WTC11 (cell line): ENCODE data around the gene HLA-G. TPM values are rescaled to one million over a fixed set of nuclear protein-coding genes. Genes with fewer than 3 reads are reported as not detected.

Experiments
- ATAC-seq: fragments of 200-7000 bp; cut with Tn5 transposase; 2 replicates; pipeline ENCODE4 v1.10.0; 2021; ENCODE audit warnings: mild to moderate bottlenecking, moderate library complexity
- CTCF ChIA-PET: fragments of 300-600 bp; sonication (Branson Sonifier 250); formaldehyde crosslinking; loops from one replicate; lab custom pipeline; 2021; ENCODE audit warnings: antibody characterized with exemption; lab: Charles Lee
- POLR2A ChIA-PET: fragments of 350-600 bp; sonication (Branson Sonifier 250); formaldehyde crosslinking; loops from one replicate; lab custom pipeline; 2021; ENCODE audit warnings: antibody characterized with exemption; lab: Charles Lee
- DNase-seq: peaks from one replicate; pipeline ENCODE4 v3.0.0; 2021; ENCODE audit warnings: low spot score
- H3K27ac Mint-ChIP-seq: 2 replicates; pipeline ENCODE4 v1.8.0; 2021; ENCODE audit warnings: mixed read lengths
- H3K27me3 Mint-ChIP-seq: 2 replicates; pipeline ENCODE4 v1.8.0; 2021; ENCODE audit warnings: low read depth, mild to moderate bottlenecking, moderate library complexity, mixed read lengths
- H3K36me3 Mint-ChIP-seq: 2 replicates; pipeline ENCODE4 v1.8.0; 2021; ENCODE audit warnings: mixed read lengths
- H3K4me1 Mint-ChIP-seq: 2 replicates; pipeline ENCODE4 v1.8.0; 2022; ENCODE audit warnings: mixed read lengths
- H3K4me3 Mint-ChIP-seq: 2 replicates; pipeline ENCODE4 v1.8.0; 2021; ENCODE audit warnings: mild to moderate bottlenecking, moderate library complexity, mixed read lengths
- H3K9me3 Mint-ChIP-seq: 2 replicates; pipeline ENCODE4 v1.8.0; 2021; ENCODE audit warnings: mixed read lengths
- CBFB ChIP-seq: sonication (generic); formaldehyde crosslinking; IDR thresholded peaks from 2 replicates; pipeline ENCODE4 v1.8.1; 2022; ENCODE audit warnings: mild to moderate bottlenecking, low read depth, missing genetic modification reagents
- GABPB1 ChIP-seq: sonication (generic); formaldehyde crosslinking; IDR thresholded peaks from 2 replicates; pipeline ENCODE4 v1.8.1; 2023; ENCODE audit warnings: mild to moderate bottlenecking, missing genetic modification reagents
- GRHL2 ChIP-seq: fragments of 250-450 bp; sonication (Bioruptor Pico); IDR thresholded peaks from 2 replicates; pipeline ENCODE4 v1.8.0; 2022; ENCODE audit warnings: mild to moderate bottlenecking, moderate library complexity; ENCODE audit not compliant: insufficient replicate concordance, severe bottlenecking
- NR2C2 ChIP-seq: sonication (generic); formaldehyde crosslinking; IDR thresholded peaks from 2 replicates; pipeline ENCODE4 v1.8.0; 2022; ENCODE audit warnings: mild to moderate bottlenecking, missing genetic modification reagents
- RELA ChIP-seq: sonication (generic); formaldehyde crosslinking; IDR thresholded peaks from 2 replicates; pipeline ENCODE4 v1.8.1; 2022; ENCODE audit warnings: missing genetic modification reagents, mild to moderate bottlenecking, borderline replicate concordance
- SP1 ChIP-seq: sonication (generic); formaldehyde crosslinking; conservative IDR thresholded peaks from 2 replicates; pipeline ENCODE4 v1.8.1; 2022; ENCODE audit warnings: missing genetic modification reagents
- TCF7 ChIP-seq: sonication (generic); formaldehyde crosslinking; IDR thresholded peaks from 2 replicates; pipeline ENCODE4 v1.8.0; 2022; ENCODE audit warnings: mild to moderate bottlenecking, low read depth, missing genetic modification reagents, moderate library complexity
- TEAD4 ChIP-seq: sonication (generic); formaldehyde crosslinking; IDR thresholded peaks from 2 replicates; pipeline ENCODE4 v1.8.0; 2022; ENCODE audit warnings: mild to moderate bottlenecking, missing genetic modification reagents
- ZBTB21 ChIP-seq: sonication (generic); formaldehyde crosslinking; IDR thresholded peaks from 2 replicates; pipeline ENCODE4 v1.8.1; 2023; ENCODE audit warnings: mild to moderate bottlenecking, missing genetic modification reagents, borderline replicate concordance
- ZMAT4 ChIP-seq: fragments of 250-450 bp; sonication (Bioruptor Pico); IDR thresholded peaks from 2 replicates; pipeline ENCODE4 v1.9.0; 2021; ENCODE audit warnings: mild to moderate bottlenecking
- ZNF121 ChIP-seq: sonication (generic); formaldehyde crosslinking; IDR thresholded peaks from 2 replicates; pipeline ENCODE4 v1.8.0; 2023; ENCODE audit warnings: missing genetic modification reagents
- ZNF138 ChIP-seq: sonication (generic); formaldehyde crosslinking; conservative IDR thresholded peaks from 2 replicates; pipeline ENCODE4 v1.8.1; 2022; ENCODE audit warnings: mild to moderate bottlenecking, moderate library complexity, missing genetic modification reagents
- ZSCAN18 ChIP-seq: fragments of 250-450 bp; sonication (Bioruptor Pico); IDR thresholded peaks from 2 replicates; pipeline ENCODE4 v2.1.2; 2022; ENCODE audit warnings: mild to moderate bottlenecking, moderate library complexity
- total RNA-seq: library from RNA; stranded (reverse); gene quantifications from 3 replicates; pipeline ENCODE4 v1.2.3, GENCODE V29; 2021
- TF ChIP-seq, protein P1 (sequence below): sonication (generic); formaldehyde crosslinking; IDR thresholded peaks from 2 replicates; pipeline ENCODE4 v1.8.0; 2022; ENCODE audit warnings: mild to moderate bottlenecking, missing genetic modification reagents
- TF ChIP-seq, protein P2 (sequence below): sonication (generic); formaldehyde crosslinking; IDR thresholded peaks from 2 replicates; pipeline ENCODE4 v1.8.1; 2022; ENCODE audit warnings: low read depth, missing genetic modification reagents, borderline replicate concordance
- TF ChIP-seq, protein P3 (sequence below): sonication (generic); formaldehyde crosslinking; IDR thresholded peaks from 2 replicates; pipeline ENCODE4 v1.8.1; 2022; ENCODE audit warnings: low read depth, mild to moderate bottlenecking, moderate library complexity, missing genetic modification reagents, borderline replicate concordance
- TF ChIP-seq, protein P4 (sequence below): sonication (generic); formaldehyde crosslinking; IDR thresholded peaks from 2 replicates; pipeline ENCODE4 v1.8.1; 2023; ENCODE audit warnings: mild to moderate bottlenecking, moderate library complexity, missing genetic modification reagents
- TF ChIP-seq, protein P5 (sequence below): sonication (generic); formaldehyde crosslinking; IDR thresholded peaks from 2 replicates; pipeline ENCODE4 v1.8.1; 2023; ENCODE audit warnings: mild to moderate bottlenecking, missing genetic modification reagents, borderline replicate concordance

The HLA-G gene
- total RNA-seq, 1 experiment from 2014 or later = 1.7 TPM

DNA sequence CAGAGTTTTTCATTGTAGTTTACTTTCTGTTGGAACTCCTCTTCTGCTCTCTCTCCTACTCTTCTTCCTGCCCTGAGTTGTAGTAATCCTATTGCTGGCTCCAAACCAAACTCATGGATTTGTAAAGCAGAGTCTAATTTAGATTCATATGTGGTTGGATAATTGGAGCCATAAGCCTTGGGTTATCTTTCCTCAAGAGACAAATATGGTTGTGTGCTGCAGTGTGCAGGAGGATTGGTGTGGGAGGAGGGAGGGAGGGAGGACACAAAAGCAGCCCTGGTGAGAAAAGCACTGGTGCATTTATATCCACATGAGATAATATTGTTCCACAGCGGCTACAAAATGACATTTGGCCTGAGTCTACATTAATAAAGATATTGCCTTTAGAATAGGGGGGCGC lies 4.2 kb downstream of the HLA-G start:
- peaks cover 79% of the 10 kb centered on the region for H3K27me3 Mint-ChIP-seq
- ATAC-seq (no peak), DNase-seq (no peak)
- ChIA-PET CTCF (interaction anchor here (1.0 to 1.6 kb wide), 2 partner anchors 94 to 182 kb away, joined by 3 to 4 read pairs; no protein-coding TSS in a partner anchor), POLR2A (no interaction called here)
- H3K4me3 Mint-ChIP-seq = no peak overlapping the region
- 0 out of 2 replicates have a peak, but pooled peaks cover 3% of the 10 kb centered on the region for H3K9me3 Mint-ChIP-seq
- no peaks in the 10 kb centered on the region; the same call in 1 of the 2 replicates for H3K36me3 Mint-ChIP-seq
- H3K4me1 Mint-ChIP-seq = peaks cover 5% of the 10 kb centered on the region
- H3K27ac Mint-ChIP-seq = no peak overlapping the region
- no peak for TF ChIP-seq NR2C2
- no peak for TF ChIP-seq ZSCAN18
- TF ChIP-seq GRHL2 (CRISPR knock-in tag) = no peak
- TF ChIP-seq, protein P1, sequence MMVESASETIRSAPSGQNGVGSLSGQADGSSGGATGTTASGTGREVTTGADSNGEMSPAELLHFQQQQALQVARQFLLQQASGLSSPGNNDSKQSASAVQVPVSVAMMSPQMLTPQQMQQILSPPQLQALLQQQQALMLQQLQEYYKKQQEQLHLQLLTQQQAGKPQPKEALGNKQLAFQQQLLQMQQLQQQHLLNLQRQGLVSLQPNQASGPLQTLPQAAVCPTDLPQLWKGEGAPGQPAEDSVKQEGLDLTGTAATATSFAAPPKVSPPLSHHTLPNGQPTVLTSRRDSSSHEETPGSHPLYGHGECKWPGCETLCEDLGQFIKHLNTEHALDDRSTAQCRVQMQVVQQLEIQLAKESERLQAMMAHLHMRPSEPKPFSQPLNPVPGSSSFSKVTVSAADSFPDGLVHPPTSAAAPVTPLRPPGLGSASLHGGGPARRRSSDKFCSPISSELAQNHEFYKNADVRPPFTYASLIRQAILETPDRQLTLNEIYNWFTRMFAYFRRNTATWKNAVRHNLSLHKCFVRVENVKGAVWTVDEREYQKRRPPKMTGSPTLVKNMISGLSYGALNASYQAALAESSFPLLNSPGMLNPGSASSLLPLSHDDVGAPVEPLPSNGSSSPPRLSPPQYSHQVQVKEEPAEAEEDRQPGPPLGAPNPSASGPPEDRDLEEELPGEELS (CRISPR knock-in tag) = no peak
- TF ChIP-seq RELA (CRISPR knock-in tag) = no peak
- no peak for TF ChIP-seq ZNF121
- TF ChIP-seq GABPB1 (CRISPR knock-in tag) = no peak
- TF ChIP-seq, protein P2, sequence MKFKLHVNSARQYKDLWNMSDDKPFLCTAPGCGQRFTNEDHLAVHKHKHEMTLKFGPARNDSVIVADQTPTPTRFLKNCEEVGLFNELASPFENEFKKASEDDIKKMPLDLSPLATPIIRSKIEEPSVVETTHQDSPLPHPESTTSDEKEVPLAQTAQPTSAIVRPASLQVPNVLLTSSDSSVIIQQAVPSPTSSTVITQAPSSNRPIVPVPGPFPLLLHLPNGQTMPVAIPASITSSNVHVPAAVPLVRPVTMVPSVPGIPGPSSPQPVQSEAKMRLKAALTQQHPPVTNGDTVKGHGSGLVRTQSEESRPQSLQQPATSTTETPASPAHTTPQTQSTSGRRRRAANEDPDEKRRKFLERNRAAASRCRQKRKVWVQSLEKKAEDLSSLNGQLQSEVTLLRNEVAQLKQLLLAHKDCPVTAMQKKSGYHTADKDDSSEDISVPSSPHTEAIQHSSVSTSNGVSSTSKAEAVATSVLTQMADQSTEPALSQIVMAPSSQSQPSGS (CRISPR knock-in tag) = no peak
- TF ChIP-seq ZMAT4 = no peak
- TF ChIP-seq SP1 (CRISPR knock-in tag) = no peak
- no peak for TF ChIP-seq ZNF138 (CRISPR knock-in tag)
- no peak for TF ChIP-seq TEAD4 (CRISPR knock-in tag)
- TF ChIP-seq ZBTB21 (CRISPR knock-in tag) = no peak
- TF ChIP-seq, protein P3, sequence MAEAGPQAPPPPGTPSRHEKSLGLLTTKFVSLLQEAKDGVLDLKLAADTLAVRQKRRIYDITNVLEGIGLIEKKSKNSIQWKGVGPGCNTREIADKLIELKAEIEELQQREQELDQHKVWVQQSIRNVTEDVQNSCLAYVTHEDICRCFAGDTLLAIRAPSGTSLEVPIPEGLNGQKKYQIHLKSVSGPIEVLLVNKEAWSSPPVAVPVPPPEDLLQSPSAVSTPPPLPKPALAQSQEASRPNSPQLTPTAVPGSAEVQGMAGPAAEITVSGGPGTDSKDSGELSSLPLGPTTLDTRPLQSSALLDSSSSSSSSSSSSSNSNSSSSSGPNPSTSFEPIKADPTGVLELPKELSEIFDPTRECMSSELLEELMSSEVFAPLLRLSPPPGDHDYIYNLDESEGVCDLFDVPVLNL = no peak
- TF ChIP-seq, protein P4, sequence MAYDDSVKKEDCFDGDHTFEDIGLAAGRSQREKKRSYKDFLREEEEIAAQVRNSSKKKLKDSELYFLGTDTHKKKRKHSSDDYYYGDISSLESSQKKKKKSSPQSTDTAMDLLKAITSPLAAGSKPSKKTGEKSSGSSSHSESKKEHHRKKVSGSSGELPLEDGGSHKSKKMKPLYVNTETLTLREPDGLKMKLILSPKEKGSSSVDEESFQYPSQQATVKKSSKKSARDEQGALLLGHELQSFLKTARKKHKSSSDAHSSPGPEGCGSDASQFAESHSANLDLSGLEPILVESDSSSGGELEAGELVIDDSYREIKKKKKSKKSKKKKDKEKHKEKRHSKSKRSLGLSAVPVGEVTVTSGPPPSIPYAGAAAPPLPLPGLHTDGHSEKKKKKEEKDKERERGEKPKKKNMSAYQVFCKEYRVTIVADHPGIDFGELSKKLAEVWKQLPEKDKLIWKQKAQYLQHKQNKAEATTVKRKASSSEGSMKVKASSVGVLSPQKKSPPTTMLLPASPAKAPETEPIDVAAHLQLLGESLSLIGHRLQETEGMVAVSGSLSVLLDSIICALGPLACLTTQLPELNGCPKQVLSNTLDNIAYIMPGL (CRISPR knock-in tag) = no peak
- TF ChIP-seq, protein P5, sequence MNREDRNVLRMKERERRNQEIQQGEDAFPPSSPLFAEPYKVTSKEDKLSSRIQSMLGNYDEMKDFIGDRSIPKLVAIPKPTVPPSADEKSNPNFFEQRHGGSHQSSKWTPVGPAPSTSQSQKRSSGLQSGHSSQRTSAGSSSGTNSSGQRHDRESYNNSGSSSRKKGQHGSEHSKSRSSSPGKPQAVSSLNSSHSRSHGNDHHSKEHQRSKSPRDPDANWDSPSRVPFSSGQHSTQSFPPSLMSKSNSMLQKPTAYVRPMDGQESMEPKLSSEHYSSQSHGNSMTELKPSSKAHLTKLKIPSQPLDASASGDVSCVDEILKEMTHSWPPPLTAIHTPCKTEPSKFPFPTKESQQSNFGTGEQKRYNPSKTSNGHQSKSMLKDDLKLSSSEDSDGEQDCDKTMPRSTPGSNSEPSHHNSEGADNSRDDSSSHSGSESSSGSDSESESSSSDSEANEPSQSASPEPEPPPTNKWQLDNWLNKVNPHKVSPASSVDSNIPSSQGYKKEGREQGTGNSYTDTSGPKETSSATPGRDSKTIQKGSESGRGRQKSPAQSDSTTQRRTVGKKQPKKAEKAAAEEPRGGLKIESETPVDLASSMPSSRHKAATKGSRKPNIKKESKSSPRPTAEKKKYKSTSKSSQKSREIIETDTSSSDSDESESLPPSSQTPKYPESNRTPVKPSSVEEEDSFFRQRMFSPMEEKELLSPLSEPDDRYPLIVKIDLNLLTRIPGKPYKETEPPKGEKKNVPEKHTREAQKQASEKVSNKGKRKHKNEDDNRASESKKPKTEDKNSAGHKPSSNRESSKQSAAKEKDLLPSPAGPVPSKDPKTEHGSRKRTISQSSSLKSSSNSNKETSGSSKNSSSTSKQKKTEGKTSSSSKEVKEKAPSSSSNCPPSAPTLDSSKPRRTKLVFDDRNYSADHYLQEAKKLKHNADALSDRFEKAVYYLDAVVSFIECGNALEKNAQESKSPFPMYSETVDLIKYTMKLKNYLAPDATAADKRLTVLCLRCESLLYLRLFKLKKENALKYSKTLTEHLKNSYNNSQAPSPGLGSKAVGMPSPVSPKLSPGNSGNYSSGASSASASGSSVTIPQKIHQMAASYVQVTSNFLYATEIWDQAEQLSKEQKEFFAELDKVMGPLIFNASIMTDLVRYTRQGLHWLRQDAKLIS (CRISPR knock-in tag) = no peak
- no peak for TF ChIP-seq CBFB
- no peak for TF ChIP-seq TCF7
